A673 (cell line): ENCODE results near the gene FIGNL1. TPM values are rescaled to one million over a fixed set of nuclear protein-coding genes. Genes with fewer than 3 reads are reported as not detected.

Experiments
- BruUV-seq: library from RNA; stranded (reverse); fragments of 400-500 nt; replicated peaks from 2 replicates; lab custom pipeline; 2021; lab: Mats Ljungman, UMichigan
- CTCF ChIA-PET: fragments of 300-600 bp; sonication (Branson Sonifier 250); formaldehyde crosslinking; loops from one replicate; lab custom pipeline; 2022; ENCODE audit warnings: antibody characterized with exemption; lab: Charles Lee
- POLR2A ChIA-PET: fragments of 300-600 bp; sonication (Branson Sonifier 250); formaldehyde crosslinking; loops from one replicate; lab custom pipeline; 2022; ENCODE audit warnings: antibody characterized with exemption; ENCODE audit not compliant: low non-redundant PET; lab: Charles Lee
- DNase-seq: peaks from one replicate; pipeline ENCODE4 v3.0.0-alpha.2; 2015; ENCODE audit warnings: low spot score
- H3K27ac ChIP-seq: fragments of 200-600 bp; sonication (generic); 2 replicates; pipeline ENCODE4 v1.5.1; 2016; ENCODE audit warnings: mixed run types, low read depth, mild to moderate bottlenecking, mixed read lengths, antibody characterized with exemption, low read length; ENCODE audit not compliant: poor library complexity, severe bottlenecking
- H3K27me3 ChIP-seq: fragments of 200-600 bp; sonication (generic); replicated peaks from 2 replicates; pipeline ENCODE4 v1.6.1; 2017; ENCODE audit warnings: mixed run types, low read depth, mild to moderate bottlenecking, mixed read lengths, antibody characterized with exemption, low read length; ENCODE audit not compliant: insufficient read depth, poor library complexity
- H3K36me3 ChIP-seq: fragments of 200-600 bp; sonication (generic); 2 replicates; pipeline ENCODE4 v1.6.1; 2016; ENCODE audit warnings: mixed run types, mild to moderate bottlenecking, mixed read lengths, antibody characterized with exemption, low read length; ENCODE audit not compliant: insufficient read depth, poor library complexity, severe bottlenecking
- H3K4me1 ChIP-seq: fragments of 200-600 bp; sonication (generic); 2 replicates; pipeline ENCODE4 v1.6.1; 2017; ENCODE audit warnings: mixed run types, mild to moderate bottlenecking, mixed read lengths, antibody characterized with exemption, low read length; ENCODE audit not compliant: insufficient read depth, poor library complexity, severe bottlenecking
- H3K4me3 ChIP-seq: fragments of 200-600 bp; sonication (generic); 2 replicates; pipeline ENCODE4 v1.5.1; 2016; ENCODE audit warnings: low read depth, mixed run types, mild to moderate bottlenecking, mixed read lengths, low read length; ENCODE audit not compliant: poor library complexity, severe bottlenecking
- H3K9me3 ChIP-seq: fragments of 200-600 bp; sonication (generic); 2 replicates; pipeline ENCODE4 v1.6.1; 2016; ENCODE audit warnings: mixed run types, low read depth, mild to moderate bottlenecking, mixed read lengths, antibody characterized with exemption, low read length; ENCODE audit not compliant: poor library complexity, severe bottlenecking
- CTCF ChIP-seq: fragments of 300-800, 200-600 bp; sonication (generic); conservative IDR thresholded peaks from 2 replicates; pipeline ENCODE4 v1.5.1; 2017; ENCODE audit warnings: low read depth, mild to moderate bottlenecking, antibody characterized with exemption, low read length, moderate library complexity, mixed read lengths
- EZH2 ChIP-seq: fragments of 200-600 bp; sonication (generic); IDR thresholded peaks from 2 replicates; pipeline ENCODE4 v1.6.1; 2017; ENCODE audit warnings: borderline replicate concordance, low read depth, mild to moderate bottlenecking, mixed read lengths, antibody characterized with exemption, low read length; ENCODE audit not compliant: poor library complexity, severe bottlenecking
- intact Hi-C: fragments of 100-400 bp; cut with micrococcal nuclease; formaldehyde crosslinking; loops from one replicate; pipeline ENCODE4 v1.10.0; 2022; ENCODE audit not compliant: unreplicated experiment
- total RNA-seq: library from RNA; stranded (reverse); gene quantifications from 2 replicates; pipeline ENCODE4 v1.2.3, GENCODE V29; 2021

FIGNL1 gene
- total RNA-seq, 1 experiment from 2014 or later, result 41.3 TPM

GRCh38 chr7:50492770-50493519 is 42.8 kb upstream of the FIGNL1 start:
- H3K27ac ChIP-seq, result no peak overlapping the region
- H3K27me3 ChIP-seq, result peaks cover 45% of the 10 kb centered on the region
- no peak for DNase-seq
- H3K4me1 ChIP-seq, result no peaks in the 10 kb centered on the region
- H3K4me3 ChIP-seq, result no peak overlapping the region
- H3K9me3 ChIP-seq, result peaks cover 5% of the 10 kb centered on the region
- BruUV-seq, result no TSS peak
- intact Hi-C loops, result no loop called here
- POLR2A ChIA-PET, result no interaction called here
- CTCF ChIA-PET, result no interaction called here
- H3K36me3 ChIP-seq, result no peaks in the 10 kb centered on the region
- TF ChIP-seq CTCF (no peak), EZH2 (no peak)

GRCh38 chr7:50491943-50492342 is 41.8 kb upstream of the FIGNL1 start:
- TF ChIP-seq EZH2, result no peak
- no peak for TF ChIP-seq CTCF
- Histone ChIP-seq H3K36me3 (no peaks in the 10 kb centered on the region), H3K9me3 (peaks cover 5% of the 10 kb centered on the region), H3K27ac (no peak overlapping the region), H3K27me3 (peaks cover 42% of the 10 kb centered on the region), H3K4me1 (no peaks in the 10 kb centered on the region), H3K4me3 (no peak overlapping the region)
- CTCF ChIA-PET, result no interaction called here
- DNase-seq, result no peak
- intact Hi-C loops, result no loop called here
- POLR2A ChIA-PET, result no interaction called here
- BruUV-seq, result no TSS peak

GRCh38 chr7:50491209-50491608 is 41.1 kb upstream of the FIGNL1 start:
- CTCF ChIA-PET, result no interaction called here
- intact Hi-C loops, result no loop called here
- Histone ChIP-seq H3K36me3 (no peaks in the 10 kb centered on the region), H3K4me1 (no peaks in the 10 kb centered on the region), H3K27me3 (peaks cover 35% of the 10 kb centered on the region), H3K27ac (no peak overlapping the region), H3K9me3 (peaks cover 5% of the 10 kb centered on the region), H3K4me3 (no peak overlapping the region)
- POLR2A ChIA-PET, result no interaction called here
- no peak for DNase-seq
- TF ChIP-seq CTCF (no peak), EZH2 (no peak)
- no TSS peak for BruUV-seq
